PC-9 (cell line): ENCODE data around the gene MR1. TPM values are rescaled to one million over a fixed set of nuclear protein-coding genes. Genes with fewer than 3 reads are reported as not detected.

ENCODE experiments used
- Bru-seq: library from RNA; stranded (reverse); fragments of 400-500 nt; gene quantifications from one replicate; lab custom pipeline; 2021; lab: Mats Ljungman, UMichigan
- BruChase-seq, 2 experiments: library from RNA; stranded (reverse); fragments of 400-500 nt; gene quantifications; one replicate each; lab custom pipeline; 2021; lab: Mats Ljungman, UMichigan
- BruUV-seq: library from RNA; stranded (reverse); fragments of 400-500 nt; replicated peaks from 2 replicates; lab custom pipeline; 2021; lab: Mats Ljungman, UMichigan
- CTCF ChIA-PET: fragments of 300-600 bp; sonication (Branson Sonifier 250); formaldehyde crosslinking; loops from one replicate; lab custom pipeline; 2022; ENCODE audit warnings: antibody characterized with exemption; lab: Charles Lee
- POLR2A ChIA-PET: fragments of 300-600 bp; sonication (Branson Sonifier 250); formaldehyde crosslinking; loops from one replicate; lab custom pipeline; 2022; ENCODE audit warnings: antibody characterized with exemption; ENCODE audit not compliant: unreplicated experiment; lab: Charles Lee
- DNase-seq, 2 experiments: peaks; one replicate each; pipeline versions ENCODE4 v3.0.0 to v3.0.0-alpha.2; 2015 to 2022; ENCODE audit warnings: mixed read lengths in 1 of 2
- H2AFZ ChIP-seq: fragments of 200-600 bp; sonication (generic); 2 replicates; pipeline ENCODE4 v1.8.1; 2017; ENCODE audit warnings: antibody characterized with exemption
- H3F3A ChIP-seq: fragments of 200-600 bp; sonication (generic); 2 replicates; pipeline ENCODE4 v1.8.1; 2017; ENCODE audit warnings: antibody characterized with exemption, mild to moderate bottlenecking, low read depth; ENCODE audit not compliant: insufficient read depth
- H3K27ac ChIP-seq: fragments of 200-600 bp; sonication (generic); 2 replicates; pipeline ENCODE4 v1.6.1; 2016; ENCODE audit warnings: mixed run types
- H3K27me3 ChIP-seq: fragments of 200-600 bp; sonication (generic); 2 replicates; pipeline ENCODE4 v1.6.1; 2016; ENCODE audit warnings: low read depth, mixed run types; ENCODE audit not compliant: insufficient read depth
- H3K36me3 ChIP-seq: fragments of 200-600 bp; sonication (generic); 2 replicates; pipeline ENCODE4 v1.6.1; 2016; ENCODE audit warnings: low read depth, mixed run types
- H3K4me1 ChIP-seq: fragments of 200-600 bp; sonication (generic); replicated peaks from 2 replicates; pipeline ENCODE4 v1.6.1; 2016; ENCODE audit warnings: mixed run types; ENCODE audit not compliant: insufficient read depth
- H3K4me2 ChIP-seq: fragments of 200-600 bp; sonication (generic); 2 replicates; pipeline ENCODE4 v1.6.1; 2017; ENCODE audit warnings: mixed run types
- H3K4me3 ChIP-seq: fragments of 200-600 bp; sonication (generic); 2 replicates; pipeline ENCODE4 v1.6.1; 2016; ENCODE audit warnings: mixed run types
- H3K79me2 ChIP-seq: fragments of 200-600 bp; sonication (generic); 2 replicates; pipeline ENCODE4 v1.6.1; 2017; ENCODE audit warnings: low read depth, mixed run types
- H3K9me2 ChIP-seq: fragments of 200-600 bp; sonication (generic); 2 replicates; pipeline ENCODE4 v1.8.1; 2017; ENCODE audit warnings: mild to moderate bottlenecking; ENCODE audit not compliant: insufficient read depth
- H3K9me3 ChIP-seq: fragments of 200-600 bp; sonication (generic); 2 replicates; pipeline ENCODE4 v1.8.1; 2016; ENCODE audit warnings: low read depth; ENCODE audit not compliant: insufficient read depth
- H4K20me1 ChIP-seq: fragments of 200-600 bp; sonication (generic); 2 replicates; pipeline ENCODE4 v1.8.1; 2017; ENCODE audit not compliant: insufficient read depth
- CTCF ChIP-seq: fragments of 200-600 bp; sonication (generic); conservative IDR thresholded peaks from 2 replicates; pipeline ENCODE4 v1.6.1; 2017; ENCODE audit warnings: mixed run types, antibody characterized with exemption, mild to moderate bottlenecking, moderate library complexity
- EZH2 ChIP-seq: fragments of 200-600 bp; sonication (generic); IDR thresholded peaks from 2 replicates; pipeline ENCODE4 v1.8.0; 2017; ENCODE audit warnings: antibody characterized with exemption, low read depth
- intact Hi-C: fragments of 100-400 bp; cut with micrococcal nuclease; formaldehyde crosslinking; loops from one replicate; pipeline ENCODE4 v1.10.0; 2022; ENCODE audit not compliant: unreplicated experiment
- long read RNA-seq: library from polyadenylated mRNA; stranded (forward); transcript quantifications from one replicate; pipeline ENCODE4 v2.0.0, GENCODE V29; 2022
- total RNA-seq: library from RNA; stranded (reverse); gene quantifications from 2 replicates; pipeline ENCODE4 v1.2.3, GENCODE V29; 2021

MR1 gene
- total RNA-seq (11.2 and 15.5 TPM in 2 replicates), Bru-seq, nascent RNA (percentile 50 among the genes with signal in this experiment), BruChase-seq, experiment 1, labeled RNA remaining after a 2-hour chase (percentile 59 among the genes with signal in this experiment), BruChase-seq, experiment 2, labeled RNA remaining after a 6-hour chase (percentile 70 among the genes with signal in this experiment)
- long read RNA-seq, full-length matches to known transcripts = 15 of 25 reads
- long read RNA-seq, partial matches to known transcripts = 2 of 25 reads
- long read RNA-seq, other reads (novel, unspliced or antisense) = 8 of 25 reads

GRCh38 chr1:181033799-181034451 is at the start of gene MR1:
Gene MR1 (plus strand): TSS chr1:181033983. CDS start chr1:181034008, 25 bp downstream.
- intact Hi-C loops = no loop called here
- DNase-seq = peak; percentile 30 to 88
- TF ChIP-seq EZH2 (no peak), CTCF (no peak)

GRCh38 chr1:180988253-180988752 is 45.5 kb upstream of the MR1 start:
- ChIA-PET POLR2A (no interaction called here), CTCF (no interaction called here)
- Histone ChIP-seq H3K27ac (no peak overlapping the region), H2AFZ (no peak overlapping the region), H3K4me3 (no peak overlapping the region), H3K36me3 (peaks cover 46% of the 10 kb centered on the region), H3K79me2 (no peaks in the 10 kb centered on the region), H3F3A (0 out of 2 replicates have a peak, but pooled peaks cover 6% of the 10 kb centered on the region), H3K9me3 (no peaks in the 10 kb centered on the region), H3K27me3 (no peaks in the 10 kb centered on the region), H3K9me2 (no peaks in the 10 kb centered on the region), H4K20me1 (no peaks in the 10 kb centered on the region), H3K4me1 (no peaks in the 10 kb centered on the region), H3K4me2 (no peak overlapping the region)
- TF ChIP-seq CTCF (no peak), EZH2 (no peak)
- DNase-seq = no peak
- intact Hi-C loops = no loop called here
- BruUV-seq = no TSS peak

More at GRCh38 chr1:181033799-181034451, at the start of gene MR1:
- peak within 1 kb of the TSS; percentile 82 for H2AFZ ChIP-seq
- no peaks in the 10 kb centered on the region for H4K20me1 ChIP-seq
- no peaks in the 10 kb centered on the region for H3F3A ChIP-seq
- H3K36me3 ChIP-seq = no peaks in the 10 kb centered on the region
- peak within 1 kb of the TSS; percentile 70 for H3K27ac ChIP-seq
- no peaks in the 10 kb centered on the region for H3K27me3 ChIP-seq
- TSS peak; percentile 75 for BruUV-seq
- H3K9me2 ChIP-seq = no peaks in the 10 kb centered on the region
- POLR2A ChIA-PET = interaction anchor here (0.6 to 1.1 kb wide), 4 partner anchors 23 to 532 kb away, joined by 4 to 9 read pairs (median 5); partner anchors contain the start of genes ACBD6 and IER5
- peak within 1 kb of the TSS; percentile 93 for H3K4me2 ChIP-seq
- H3K4me3 ChIP-seq = peak within 1 kb of the TSS; percentile 64
- 0 out of 2 replicates have a peak, but pooled peaks cover 3% of the 10 kb centered on the region for H3K79me2 ChIP-seq
- peaks cover 17% of the 10 kb centered on the region for H3K4me1 ChIP-seq
- CTCF ChIA-PET = no interaction called here
- no peaks in the 10 kb centered on the region for H3K9me3 ChIP-seq

- Histone ChIP-seq H3K27ac (no peak overlapping the region), H3K9me2 (no peaks in the 10 kb centered on the region), H2AFZ (no peak overlapping the region), H3K9me3 (no peaks in the 10 kb centered on the region), H3K79me2 (no peaks in the 10 kb centered on the region; the same call in 1 of the 2 replicates), H3K36me3 (peaks cover 28% of the 10 kb centered on the region), H3K4me2 (no peak overlapping the region), H3K27me3 (no peaks in the 10 kb centered on the region), H3K4me1 (no peaks in the 10 kb centered on the region), H3K4me3 (no peak overlapping the region), H4K20me1 (0 out of 2 replicates have a peak, but pooled peaks cover 10% of the 10 kb centered on the region), H3F3A (peaks cover 6% of the 10 kb centered on the region; the same call in 1 of the 2 replicates)
- TF ChIP-seq CTCF = no peak
- TF ChIP-seq EZH2 = no peak
- POLR2A ChIA-PET = no interaction called here
- no peak for DNase-seq
- CTCF ChIA-PET = no interaction called here
- intact Hi-C loops = no loop called here
- no TSS peak for BruUV-seq
These were observed 39.5 kb upstream of the MR1 start for GRCh38 chr1:180994262-180994661.
